ENCODE results near the gene MTHFR. TPM values are rescaled to one million over a fixed set of nuclear protein-coding genes. Genes with fewer than 3 reads are reported as not detected.
"Not testable (repeated sequence)": the region's sequence is repeated elsewhere in the genome, so short reads cannot be mapped to it uniquely, and the experiment has no call there.

MTHFR gene
- total RNA-seq, 4 donors from 2014 or later = 25.9 to 41.8 (median 33.0) TPM

- H3K4me3 ChIP-seq (ENCODE audit: low read depth, poor library complexity, severe bottlenecking) = no peak overlapping the region
- intact Hi-C loops (cut with DNase I; ENCODE audit: low total_unique reads) = no loop called here
- 88 to 93% methylated on average over 5 of the region's 5 CpGs for WGBS, 2 donors
- no peak for DNase-seq (ENCODE audit: low spot score in 2 of 2)
- TF ChIP-seq CTCF (IDR thresholded peaks at IDR 0.05) (no peak), POLR2A (IDR thresholded peaks at IDR 0.05) (no peak)
Measured at GRCh38 chr1:11813021-11813420, 7.3 kb upstream of the MTHFR start.

- no peak for TF ChIP-seq CTCF (IDR thresholded peaks at IDR 0.05)
- DNase-seq (ENCODE audit: low spot score in 2 of 2) = no peak
- no peak overlapping the region for H3K4me3 ChIP-seq (ENCODE audit: low read depth, poor library complexity, severe bottlenecking)
- WGBS, 2 donors = 52 to 54% methylated on average over 2 of the region's 2 CpGs
- intact Hi-C loops (cut with DNase I; ENCODE audit: low total_unique reads) = no loop called here
Measured at GRCh38 chr1:11807133-11807532, 1.4 kb upstream of the MTHFR start.

DNA sequence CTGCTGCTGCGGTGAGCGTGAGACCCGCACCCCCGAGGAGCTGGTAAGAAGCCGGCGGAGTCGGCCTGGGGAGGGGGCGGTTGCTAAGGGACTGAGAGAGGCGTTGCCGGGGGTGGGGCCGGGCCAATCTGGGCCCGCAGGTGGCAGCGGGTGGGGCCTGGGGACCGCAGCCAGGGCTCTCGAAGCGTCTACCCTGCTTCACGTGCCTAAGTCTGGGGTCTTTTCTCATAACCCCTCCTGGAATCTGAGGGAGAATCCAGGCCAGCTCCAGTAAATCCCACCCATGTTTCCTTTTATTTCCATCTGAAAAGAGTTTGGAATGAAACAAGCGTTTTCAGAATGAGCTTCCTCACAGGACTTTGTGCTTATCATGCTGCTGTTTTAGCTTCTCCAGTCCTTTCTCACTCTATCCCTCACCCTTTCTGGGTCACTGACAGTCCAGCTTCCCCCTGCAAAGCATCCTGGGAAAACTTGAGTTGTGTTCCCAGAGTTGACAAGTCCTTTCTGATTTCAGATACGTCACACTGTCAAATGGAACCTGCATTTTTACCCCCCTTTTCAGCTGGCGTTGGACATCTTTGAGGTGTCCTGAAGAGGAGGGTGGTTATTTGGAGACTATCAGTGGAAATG is 658 bp upstream of the MTHFR start:
- peak overlapping the region; percentile 74 for H3K4me3 ChIP-seq (ENCODE audit: low read depth, poor library complexity, severe bottlenecking)
- DNase-seq (ENCODE audit: low spot score in 2 of 2) = no peak
- intact Hi-C loops (cut with DNase I; ENCODE audit: low total_unique reads) = no loop called here
- WGBS, 2 donors = 2% methylated on average over 19 to 20 of the region's 20 CpGs
- TF ChIP-seq CTCF (IDR thresholded peaks at IDR 0.05) = no peak
- TF ChIP-seq POLR2A (IDR thresholded peaks at IDR 0.05) = no peak

DNA sequence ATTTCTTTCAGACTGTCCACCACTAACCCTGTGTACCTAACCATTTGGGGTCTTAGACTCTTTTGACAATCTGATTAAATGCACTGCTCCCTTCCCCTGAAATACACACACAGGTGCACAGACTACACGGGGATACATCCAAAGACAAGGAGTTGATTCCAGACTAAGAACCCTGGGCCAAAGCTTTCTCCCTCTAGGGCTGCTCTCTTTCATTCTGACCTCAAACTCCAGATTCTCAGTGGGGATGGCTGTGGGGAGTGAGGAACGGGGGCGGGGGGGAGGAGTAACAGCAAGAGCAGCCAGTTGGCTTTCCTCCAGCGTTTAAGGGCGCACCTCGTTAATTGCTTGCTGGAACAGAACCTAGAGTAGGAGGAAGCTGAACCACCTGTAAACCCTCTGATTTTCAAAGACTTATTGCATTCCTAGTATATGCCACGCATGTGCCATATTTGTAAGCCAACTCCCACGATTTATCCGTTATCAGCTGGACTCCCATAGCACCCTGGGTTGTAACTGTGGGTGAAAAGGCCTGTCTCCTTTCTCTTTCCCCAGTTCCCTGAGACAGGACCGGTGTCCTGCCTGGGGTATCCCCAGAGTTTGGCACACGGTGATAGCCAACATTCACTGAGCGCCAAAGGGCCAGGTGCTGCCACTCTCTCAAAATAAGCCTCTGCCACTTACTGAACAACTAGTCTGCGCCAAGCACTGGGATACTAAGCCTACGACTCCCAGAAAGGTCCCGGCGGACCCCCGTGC is 920 bp downstream of the MTHFR start:
- H3K4me3 ChIP-seq (ENCODE audit: low read depth, poor library complexity, severe bottlenecking) = peak overlapping the region; percentile 61
- no peak for TF ChIP-seq POLR2A (IDR thresholded peaks at IDR 0.05)
- no peak for TF ChIP-seq CTCF (IDR thresholded peaks at IDR 0.05)
- DNase-seq (ENCODE audit: low spot score in 2 of 2) = no peak
- 1 to 2% methylated on average over 14 to 17 of the region's 17 CpGs for WGBS, 2 donors
- intact Hi-C loops (cut with DNase I; ENCODE audit: low total_unique reads) = no loop called here

DNA sequence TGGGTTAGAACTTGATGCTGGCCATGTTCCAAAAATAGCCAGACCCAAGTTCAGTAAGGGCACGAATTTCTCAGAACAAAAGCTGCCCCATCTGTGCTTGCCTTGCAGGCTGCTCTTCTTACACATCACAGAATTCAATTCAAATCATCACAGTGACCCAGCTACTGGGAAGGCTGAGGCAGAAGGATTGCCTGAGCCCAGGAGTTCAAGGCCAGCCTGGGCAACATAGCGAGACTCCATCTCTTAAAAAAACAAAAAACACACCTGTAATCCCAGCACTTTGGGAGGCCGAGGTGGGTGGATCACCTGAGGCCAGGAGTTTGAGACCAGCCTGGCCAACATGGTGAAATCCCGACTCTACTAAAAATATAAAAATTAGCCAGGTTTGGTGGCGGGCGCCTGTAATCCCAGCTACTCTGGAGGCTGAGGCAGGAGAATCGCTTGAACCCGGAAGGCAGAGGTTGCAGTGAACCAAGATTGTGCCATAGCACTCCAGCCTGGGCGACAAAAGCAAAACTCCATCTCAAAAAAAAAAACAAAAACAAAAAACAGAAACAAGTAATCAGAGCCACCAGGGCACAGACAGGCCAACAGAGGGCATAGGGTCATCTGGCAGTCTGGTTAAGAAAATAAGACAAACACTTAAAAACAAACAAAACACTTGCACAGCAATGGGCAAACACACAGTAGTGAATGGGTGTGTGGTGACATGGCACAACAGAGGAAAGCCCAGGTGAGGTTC is 1.7 kb downstream of the MTHFR start:
- intact Hi-C loops (cut with DNase I; ENCODE audit: low total_unique reads); DNase-seq (ENCODE audit: low spot score in 2 of 2): not testable (repeated sequence)

More for the DNA sequence above, 1.7 kb downstream of the MTHFR start:
- 49 to 56% methylated on average over 9 of the region's 9 CpGs for WGBS, 2 donors
- H3K4me3 ChIP-seq (ENCODE audit: low read depth, poor library complexity, severe bottlenecking) = not testable (repeated sequence)
